Activated T-cell treated with anti-CD3 and anti-CD28 coated beads, Interleukin-2, amount 50 U/mL, for 48 hours (primary cell): ENCODE results near the gene SZRD1.

Experiments used
- DNase-seq, 2 experiments: peaks; one replicate each; pipeline ENCODE4 v3.0.0-alpha.2; 2020

The SZRD1 gene

DNA sequence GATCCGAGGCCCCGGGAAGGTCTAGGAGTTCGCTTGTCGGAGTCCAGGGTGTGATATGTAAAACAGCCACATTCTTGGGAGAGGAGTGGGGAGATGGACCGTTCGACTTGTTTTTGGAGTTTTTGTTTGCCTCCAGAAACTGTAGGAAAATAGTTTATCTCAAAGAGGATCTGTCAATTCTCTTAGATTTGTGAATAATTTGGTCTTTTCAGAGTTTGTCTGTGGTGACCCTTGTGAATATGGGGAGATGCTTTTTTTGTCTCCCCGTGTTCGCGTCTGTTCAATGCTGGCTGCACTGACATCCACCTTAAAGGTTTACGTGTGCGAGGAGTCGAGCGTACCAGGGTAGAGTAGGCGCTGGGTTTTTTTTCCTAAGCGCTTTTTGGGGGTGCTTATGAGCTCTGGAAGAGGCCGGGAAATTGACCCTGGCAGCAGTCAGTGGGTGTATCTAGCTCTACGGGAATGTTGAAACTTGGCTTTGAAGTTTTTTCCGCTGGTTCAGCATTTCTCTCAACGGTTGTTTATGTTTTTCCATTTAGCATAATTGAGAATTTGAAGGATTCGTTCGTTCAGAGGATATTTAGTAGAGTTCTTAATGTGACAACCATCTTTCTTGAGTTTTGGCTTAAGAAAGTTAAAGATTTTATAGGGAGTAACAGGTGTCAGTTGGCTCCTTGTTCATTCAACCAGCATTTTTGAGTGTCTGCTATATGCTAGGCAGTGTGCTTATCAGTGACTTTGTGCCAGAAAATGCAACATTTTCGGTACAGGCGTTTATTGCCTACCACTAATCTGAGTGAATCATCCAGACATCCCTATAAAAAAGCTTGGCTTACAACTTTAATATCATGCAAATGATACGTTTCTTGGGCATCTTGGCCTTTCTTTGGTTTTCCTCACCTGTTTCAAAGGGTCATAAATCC is 1.2 kb downstream of the SZRD1 start:
- DNase-seq = no peak

DNA sequence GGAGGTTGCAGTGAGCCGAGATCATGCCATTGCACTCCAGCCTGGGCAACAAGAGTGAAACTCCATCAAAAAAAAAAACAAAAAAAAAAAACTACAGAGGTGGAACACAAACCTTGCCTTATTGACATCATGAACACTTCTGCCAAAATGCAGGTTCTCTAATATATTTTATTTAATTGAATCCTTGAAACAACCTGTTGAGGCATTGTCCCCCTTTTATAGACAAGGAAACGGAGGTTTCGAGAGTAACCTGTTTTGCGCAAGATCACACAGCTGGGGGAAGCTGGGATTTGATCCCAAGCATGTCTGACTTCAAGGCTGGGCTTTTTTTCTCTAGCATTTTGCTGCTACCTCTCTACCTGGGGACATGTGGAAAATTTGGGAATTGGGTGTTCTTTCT is 2.8 kb downstream of the SZRD1 start:
- no peak for DNase-seq

- DNase-seq = peak; percentile 35 to 45
Observed at GRCh38 chr1:16371725-16372124, 4.7 kb downstream of the SZRD1 start.

DNA sequence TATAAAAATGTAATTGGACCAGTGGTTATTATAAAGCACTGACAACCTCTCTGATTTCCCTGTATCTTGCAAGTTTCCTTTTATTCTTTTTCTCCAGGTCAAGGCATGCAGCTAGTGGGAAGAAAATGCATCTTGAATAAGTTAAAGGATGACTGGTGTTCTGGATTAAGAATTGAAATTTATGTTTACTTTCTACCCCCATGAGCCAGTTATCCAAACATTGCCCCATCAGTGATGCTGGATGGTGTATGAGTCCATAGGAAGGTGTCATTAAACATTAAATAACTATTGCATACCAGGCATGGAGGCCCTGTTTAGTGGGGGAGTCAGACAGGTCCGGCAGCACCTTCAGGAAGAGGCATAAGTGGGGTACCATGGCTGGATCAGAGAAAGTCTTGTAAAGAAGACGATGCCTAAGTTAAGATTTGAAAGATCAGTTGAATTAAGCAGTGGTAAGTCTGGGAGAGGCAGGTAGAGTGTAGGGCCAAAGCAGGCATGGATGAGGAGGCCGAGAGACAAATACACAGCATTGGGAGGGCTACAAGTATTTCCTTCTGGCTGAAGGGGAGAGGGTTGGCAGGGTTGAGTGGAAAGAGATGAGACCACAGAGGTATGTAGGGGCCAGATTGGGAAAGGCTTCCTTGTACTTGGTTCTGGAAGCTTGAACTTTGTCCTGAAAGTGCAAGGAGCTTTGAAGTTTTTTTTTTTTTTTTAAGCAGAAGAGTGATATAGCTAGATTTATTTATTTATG is 5.7 kb downstream of the SZRD1 start:
- DNase-seq = no peak

DNA sequence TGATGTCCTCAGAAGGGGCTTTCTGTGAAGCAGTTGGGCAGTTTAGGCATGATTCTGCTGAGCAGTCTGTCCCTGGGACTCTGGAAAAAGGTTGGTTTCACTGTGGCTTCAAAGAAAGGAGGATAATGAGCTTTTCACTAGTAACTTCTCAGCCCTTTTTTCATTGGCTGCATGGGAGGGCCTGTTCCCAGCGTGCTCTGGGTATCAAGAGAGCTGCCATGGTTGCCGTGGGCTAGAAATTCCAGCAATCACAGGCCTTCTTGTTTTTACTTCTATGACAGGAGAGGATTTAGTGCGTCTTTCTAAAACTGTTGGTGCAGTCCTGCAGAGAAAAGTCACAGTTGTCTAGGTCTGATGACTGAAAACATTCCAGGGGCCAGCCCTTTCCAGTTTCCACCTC is 7.2 kb downstream of the SZRD1 start:
- no peak for DNase-seq

DNA sequence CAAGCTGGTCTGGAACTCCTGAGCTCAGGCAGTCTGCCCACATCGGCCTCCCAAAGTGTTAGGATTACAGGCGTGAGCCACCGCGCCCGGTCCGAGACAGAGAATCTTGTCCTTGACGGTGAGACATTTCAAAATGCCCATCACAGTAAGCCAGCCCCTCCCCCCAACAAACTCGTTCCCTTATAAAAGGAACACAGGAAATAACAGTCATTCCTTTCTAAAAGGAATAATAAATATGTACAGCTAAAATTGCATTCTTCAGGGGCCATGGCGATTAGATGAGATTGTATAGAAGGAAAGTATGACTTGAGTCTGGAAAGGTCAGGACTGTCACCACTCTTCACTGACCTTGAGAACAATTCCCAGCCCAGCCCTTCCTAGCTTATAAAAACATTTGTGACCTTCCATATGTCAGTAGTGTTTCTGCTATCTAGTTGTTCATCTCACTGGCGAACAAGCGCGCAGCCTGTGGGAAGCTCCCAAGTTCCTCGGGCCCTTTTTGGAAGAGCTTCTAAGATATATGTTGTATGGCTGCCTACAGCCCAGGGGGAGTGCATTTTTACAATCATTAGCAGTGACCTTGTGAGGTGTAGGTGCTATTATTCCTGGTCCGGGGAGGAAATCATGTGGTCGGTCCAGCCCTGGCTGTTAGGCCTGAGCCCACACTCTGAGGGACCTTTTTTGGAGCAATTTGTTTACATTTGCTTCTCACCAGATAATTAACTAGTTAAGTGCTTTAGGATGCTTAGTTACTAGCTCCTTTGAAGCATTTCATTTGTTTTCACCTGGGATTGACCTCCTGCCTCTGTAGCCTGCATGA is 8.7 kb downstream of the SZRD1 start:
- DNase-seq = no peak

DNA sequence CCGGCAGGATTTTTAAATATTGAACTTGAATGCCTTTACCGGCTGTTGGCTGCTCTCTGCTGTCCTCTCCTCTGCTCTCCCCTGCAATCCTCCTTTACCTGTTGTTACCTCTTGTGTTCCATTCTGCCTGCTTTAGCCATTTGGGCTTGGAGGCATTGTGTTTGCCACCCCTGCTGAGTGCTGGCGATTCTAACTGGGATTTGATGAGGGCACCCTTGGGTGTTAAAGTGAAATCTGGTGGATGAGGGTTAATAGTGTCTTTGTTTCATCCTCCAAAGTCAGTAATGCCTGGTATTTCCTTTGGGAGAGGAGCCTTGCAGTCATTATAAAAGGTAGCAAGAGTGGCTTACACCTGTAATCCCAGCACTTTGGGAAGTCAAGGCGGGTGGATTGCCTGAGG is 9.9 kb downstream of the SZRD1 start:
- no peak for DNase-seq

DNA sequence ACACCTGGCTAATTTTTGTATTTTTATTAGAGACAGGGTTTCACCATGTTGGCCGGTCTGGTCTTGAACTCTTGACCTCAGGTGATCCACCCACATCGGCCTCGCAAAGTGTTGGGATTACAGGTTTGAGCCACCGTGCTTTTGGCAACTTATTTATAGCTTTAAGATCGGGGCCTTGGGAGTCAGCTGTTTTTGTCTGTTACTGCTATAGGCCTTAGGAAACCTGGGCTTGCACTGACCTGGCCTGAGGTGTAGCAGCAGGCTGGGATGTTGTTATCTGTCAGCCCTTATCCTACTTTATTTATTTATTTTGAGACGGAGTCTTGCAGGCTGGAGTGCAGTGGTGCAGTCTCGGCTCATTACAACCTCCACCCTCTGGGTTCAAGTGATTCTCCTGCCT is 11.4 kb downstream of the SZRD1 start:
- DNase-seq = no peak

DNA sequence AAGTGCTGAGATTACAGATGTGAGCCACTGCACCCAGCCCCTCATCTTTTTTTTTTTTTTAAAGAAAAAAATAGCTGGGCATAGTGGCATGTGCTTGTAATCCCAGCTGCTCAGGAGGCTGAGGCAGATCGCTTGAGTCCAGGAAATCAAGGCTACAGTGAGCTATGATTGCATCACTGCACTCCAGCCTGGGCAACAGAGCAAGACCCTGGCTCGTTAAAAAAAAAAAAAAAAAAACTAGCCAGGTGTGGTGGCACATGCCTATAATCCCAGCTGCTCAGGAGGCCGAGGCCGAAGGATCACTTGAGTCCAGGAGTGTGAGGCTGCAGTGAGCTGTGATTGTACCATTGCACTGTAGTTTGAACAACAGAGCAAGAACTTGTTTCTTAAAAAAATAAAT is 13.8 kb downstream of the SZRD1 start:
- DNase-seq = no peak

DNA sequence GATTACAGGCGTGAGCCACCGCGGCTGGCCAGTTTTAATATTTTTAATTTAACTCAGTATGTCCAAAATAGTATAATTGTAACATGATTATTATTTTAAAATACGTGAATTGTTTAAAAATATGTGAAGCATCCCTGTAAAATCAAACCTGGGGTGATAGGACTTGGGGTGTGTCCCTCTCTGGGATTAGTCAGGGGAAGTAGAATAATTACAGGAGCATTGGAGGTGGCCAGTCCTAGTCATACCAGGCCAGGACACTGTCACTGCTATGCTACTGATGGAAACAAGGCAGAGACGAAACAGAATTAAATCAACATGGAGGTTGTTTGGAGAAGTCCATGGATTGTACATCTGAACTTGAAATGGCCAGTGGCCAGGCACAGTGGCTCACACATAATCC is 16.8 kb downstream of the SZRD1 start:
- DNase-seq = no peak

DNA sequence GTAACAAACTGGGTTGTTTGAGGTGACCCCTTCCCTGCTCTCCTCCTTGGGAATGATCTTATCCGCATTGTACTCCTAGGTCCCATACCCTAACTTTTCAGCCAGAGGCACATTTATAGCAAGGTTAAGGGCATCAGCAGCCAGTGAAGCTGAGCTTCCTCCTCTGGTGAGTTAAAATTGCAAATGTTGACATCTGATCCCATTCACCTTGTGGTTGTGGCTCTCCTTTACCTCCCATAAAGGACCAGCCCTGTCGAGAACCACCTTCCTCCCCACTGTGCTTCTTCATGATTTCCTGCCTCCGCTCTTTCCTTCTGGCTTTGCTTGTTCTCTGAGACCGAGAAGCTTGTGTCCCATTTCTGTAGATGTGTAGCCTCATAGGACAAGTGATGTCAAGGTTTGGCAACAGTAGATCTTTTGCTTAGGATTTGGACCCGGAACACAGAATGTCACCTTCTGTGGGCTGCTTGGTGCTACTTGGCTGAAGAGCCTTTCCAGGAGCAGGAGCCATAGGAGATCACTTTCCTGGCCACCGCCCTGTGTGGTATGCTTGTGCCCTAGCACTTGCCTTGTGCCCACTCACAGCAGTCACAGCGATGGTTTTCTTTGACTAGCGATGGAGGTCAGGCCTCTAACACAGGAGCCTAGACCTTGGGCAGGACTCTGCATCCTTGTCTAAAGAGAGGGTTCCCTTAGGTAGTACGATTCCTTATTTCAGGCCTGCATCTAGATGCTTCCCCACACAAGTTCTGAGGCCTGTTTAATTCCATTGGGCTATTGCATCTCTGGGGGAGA is 18.8 kb downstream of the SZRD1 start:
- DNase-seq = no peak

GRCh38 chr1:16386454-16387113 is 19.5 kb downstream of the SZRD1 start:
- DNase-seq = no peak

DNA sequence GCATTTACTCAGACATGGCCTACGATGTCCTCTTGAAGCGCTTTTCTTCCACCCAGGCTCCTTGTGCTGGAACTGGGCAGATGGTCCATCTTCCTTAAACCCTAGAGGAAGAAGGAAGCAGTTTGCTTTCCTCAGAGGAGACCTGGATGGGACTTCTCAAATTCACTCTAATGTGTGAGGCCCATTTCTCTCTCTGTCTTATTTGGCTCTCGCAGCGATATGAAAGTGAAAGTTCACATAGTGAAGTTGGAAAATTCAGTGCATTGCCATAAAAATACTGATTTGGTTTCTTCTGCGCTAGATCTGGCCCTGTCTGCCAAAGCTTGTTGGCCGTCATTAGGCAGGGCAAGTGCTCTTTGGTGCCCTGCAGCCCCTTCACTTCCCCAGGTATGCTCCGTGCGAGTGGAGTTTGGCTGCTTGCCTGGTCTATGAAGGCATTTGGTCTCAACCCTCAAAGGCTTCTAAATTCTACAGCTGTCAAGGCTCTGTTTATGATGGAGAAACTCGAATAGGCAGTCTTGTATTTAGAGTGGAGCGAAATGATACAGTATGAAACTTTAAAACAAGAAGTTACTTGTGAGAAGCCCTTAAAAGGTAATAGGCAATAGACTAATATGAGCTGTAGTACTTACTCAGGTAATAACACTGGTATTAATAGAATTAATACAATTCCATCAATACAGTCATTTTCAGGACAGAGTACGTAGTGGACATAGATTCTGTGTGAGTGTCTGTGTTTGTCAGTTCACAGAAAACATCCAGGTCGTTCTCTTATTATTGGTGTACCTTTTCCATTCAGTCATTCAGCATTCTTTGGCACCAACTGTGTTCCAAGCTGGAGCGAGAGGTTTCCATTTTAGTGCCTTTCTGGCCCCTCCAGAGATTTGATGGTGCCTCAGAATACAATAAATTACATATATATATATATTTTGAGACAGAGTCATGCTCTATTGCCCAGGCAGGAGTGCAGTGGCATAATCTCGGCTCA is 20.5 kb downstream of the SZRD1 start:
- no peak for DNase-seq

- no peak for DNase-seq
Observed at GRCh38 chr1:16391411-16391810, 24.4 kb downstream of the SZRD1 start.

GRCh38 chr1:16392740-16393569 is 25.9 kb downstream of the SZRD1 start:
- no peak for DNase-seq

DNA sequence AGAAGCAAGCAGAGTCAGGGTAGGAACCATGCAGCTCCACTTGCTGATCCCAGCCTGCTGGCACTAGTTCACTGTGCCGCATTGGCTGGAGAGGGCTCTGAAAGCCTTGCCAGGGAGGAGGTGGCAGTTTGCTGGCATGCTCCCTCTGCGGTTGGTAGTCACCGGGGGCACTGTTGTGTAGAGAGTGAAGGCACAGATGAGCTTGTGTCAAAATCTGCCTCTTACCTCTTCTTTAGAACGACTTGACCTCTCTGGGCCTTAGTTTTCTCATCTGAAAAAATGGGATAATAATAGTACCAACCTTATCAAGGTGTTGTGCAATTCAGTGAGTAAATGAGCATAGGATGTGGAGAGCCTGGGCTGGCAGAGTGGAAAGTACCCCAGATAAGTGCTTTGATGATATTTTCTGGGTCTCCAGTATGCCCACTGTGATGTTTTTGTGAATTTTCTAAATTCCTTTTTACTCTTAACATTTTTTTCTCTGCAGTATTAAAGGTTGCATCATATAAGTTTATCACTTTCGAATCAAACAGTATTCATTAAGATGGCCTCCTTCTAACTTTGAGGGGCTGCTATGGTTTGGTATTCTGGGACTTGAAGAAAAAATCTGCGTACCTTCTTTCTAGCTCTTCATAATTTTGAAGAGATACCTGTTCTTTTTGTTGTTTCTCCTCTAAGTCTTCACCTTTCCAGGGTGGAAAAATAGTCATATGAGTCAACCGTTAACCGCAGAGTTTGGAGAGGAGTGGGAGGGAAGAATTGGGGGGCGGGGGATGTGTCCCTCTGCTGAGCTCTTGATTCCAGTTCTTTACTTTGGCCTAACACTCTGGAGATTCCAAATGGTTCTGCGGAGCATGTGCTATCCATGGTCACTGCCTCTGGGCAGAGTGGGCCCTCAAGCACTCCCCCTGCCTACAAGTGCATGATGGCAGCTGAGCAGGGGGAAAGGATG is 26.8 kb downstream of the SZRD1 start:
- no peak for DNase-seq

- no peak for DNase-seq
Observed at GRCh38 chr1:16394977-16395376, 27.9 kb downstream of the SZRD1 start.

GRCh38 chr1:16396591-16396990 is 29.5 kb downstream of the SZRD1 start:
- DNase-seq = no peak
